GM12878 (cell line): ENCODE data around the gene CENPX.

Experiments used
- FOS ChIP-seq: IDR thresholded peaks from 3 replicates; pipeline ENCODE4 v1.6.1; 2011; ENCODE audit warnings: borderline replicate concordance; ENCODE audit not compliant: insufficient read length; ENCODE audit errors: extremely low read depth
- SREBF1 ChIP-seq: IDR thresholded peaks from 2 replicates; pipeline ENCODE4 v1.6.1; 2012; ENCODE audit warnings: mild to moderate bottlenecking, low read length
- TCF12 ChIP-seq: IDR thresholded peaks from 2 replicates; pipeline ENCODE4 v1.6.1; 2011; ENCODE audit warnings: low read depth, mild to moderate bottlenecking, low read length
- TF ChIP-seq, protein P1 (sequence below): IDR thresholded peaks from 2 replicates; pipeline ENCODE4 v1.6.1; 2012; ENCODE audit warnings: low read depth, low read length, improper control_type of control experiment

DNA sequence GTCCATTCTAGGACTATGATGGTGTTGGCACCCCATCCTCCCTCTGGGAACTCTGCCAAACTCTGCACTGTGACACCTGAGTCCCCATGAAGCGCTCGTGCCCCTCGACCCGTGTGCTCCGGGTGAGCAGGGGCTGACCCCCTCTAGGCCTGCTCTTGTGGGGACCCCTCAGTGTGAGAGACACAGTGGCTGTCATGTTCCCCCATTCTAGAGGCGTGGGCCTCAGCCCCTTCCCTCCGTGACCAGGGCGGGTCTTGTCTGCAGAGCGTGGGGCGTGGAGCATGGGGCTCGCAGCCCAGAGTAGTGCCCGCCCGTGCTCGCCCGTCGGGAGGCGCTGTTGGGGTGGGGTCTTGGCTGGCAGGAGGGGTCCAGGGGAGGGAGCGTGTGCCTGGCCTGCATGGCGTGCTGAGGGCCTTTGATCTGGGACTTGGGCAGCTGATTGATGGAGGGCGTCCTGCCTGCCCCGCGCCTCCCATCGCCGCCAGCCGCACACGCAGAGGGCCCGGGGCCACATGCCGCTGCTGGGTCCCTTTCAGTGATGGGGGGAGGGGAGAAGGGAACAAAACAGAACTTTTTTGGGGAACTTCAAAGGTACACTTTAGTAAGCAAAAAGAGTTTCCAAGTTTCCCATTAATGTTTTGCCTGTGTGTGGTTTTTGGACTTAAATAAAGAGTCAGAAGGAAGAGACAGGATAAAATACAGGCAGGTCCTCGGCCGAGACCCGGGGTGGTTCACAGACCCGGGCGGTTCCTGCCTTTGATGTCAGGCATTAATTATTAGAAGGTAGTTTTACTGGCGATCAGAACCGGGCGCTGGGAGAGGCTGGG is 22.5 kb downstream of the CENPX start:
- TF ChIP-seq, protein P1, sequence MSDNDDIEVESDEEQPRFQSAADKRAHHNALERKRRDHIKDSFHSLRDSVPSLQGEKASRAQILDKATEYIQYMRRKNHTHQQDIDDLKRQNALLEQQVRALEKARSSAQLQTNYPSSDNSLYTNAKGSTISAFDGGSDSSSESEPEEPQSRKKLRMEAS = no peak
- TF ChIP-seq SREBF1 (no peak), TCF12 (no peak), FOS (no peak)
